IMR-90 (cell line): Measurements from ENCODE around the gene GATD1. TPM values are rescaled to one million over a fixed set of nuclear protein-coding genes. Genes with fewer than 3 reads are reported as not detected.
A peak's percentile ranks its signal among the peaks of the same experiment; 100 is the strongest.

Experiments
- ATAC-seq: fragments of 200-7000 bp; cut with Tn5 transposase; 2 replicates; pipeline ENCODE4 v1.9.1; 2020; ENCODE audit warnings: low read depth, mild to moderate bottlenecking, moderate library complexity
- BruUV-seq: library from RNA; stranded (reverse); fragments of 400-500 nt; replicated peaks from 2 replicates; lab custom pipeline; 2021; lab: Mats Ljungman, UMichigan
- CTCF ChIA-PET: fragments of 300-600 bp; formaldehyde crosslinking; extraction: SDS; loops from one replicate; lab custom pipeline; 2021; ENCODE audit warnings: antibody characterized with exemption; lab: Yijun Ruan, JAX
- POLR2A ChIA-PET: fragments of 300-600 bp; sonication (Branson Sonifier 250); formaldehyde crosslinking; loops from one replicate; lab custom pipeline; 2022; ENCODE audit warnings: antibody characterized with exemption; ENCODE audit not compliant: unreplicated experiment; lab: Charles Lee
- DNase-seq: peaks from one replicate; pipeline ENCODE4 v3.0.0; 2013
- H2AFZ ChIP-seq: replicated peaks from 2 replicates; pipeline ENCODE3; 2013; ENCODE audit warnings: low read length, mild to moderate bottlenecking; ENCODE audit not compliant: poor library complexity
- H2AK5ac ChIP-seq: 2 replicates; pipeline ENCODE4 v1.6.1; 2013; ENCODE audit warnings: low read depth, low read length, inconsistent platforms
- H2AK9ac ChIP-seq: replicated peaks from 2 replicates; pipeline ENCODE3; 2013; ENCODE audit warnings: mild to moderate bottlenecking, low read depth, low read length, moderate library complexity; ENCODE audit not compliant: poor library complexity
- H2BK120ac ChIP-seq: 2 replicates; pipeline ENCODE4 v1.6.1; 2013; ENCODE audit warnings: low read depth, low read length, inconsistent platforms
- H2BK15ac ChIP-seq: 3 replicates; pipeline ENCODE4 v1.6.1; 2013; ENCODE audit warnings: low read depth, low read length, inconsistent platforms
- H2BK20ac ChIP-seq: 2 replicates; pipeline ENCODE4 v1.6.1; 2013; ENCODE audit warnings: low read depth, mild to moderate bottlenecking, inconsistent platforms, low read length, moderate library complexity
- H2BK5ac ChIP-seq: 2 replicates; pipeline ENCODE4 v1.6.1; 2013; ENCODE audit warnings: mild to moderate bottlenecking, low read depth, low read length, inconsistent platforms; ENCODE audit not compliant: poor library complexity, severe bottlenecking
- H3K14ac ChIP-seq: replicated peaks from 2 replicates; pipeline ENCODE4 v1.6.1; 2013; ENCODE audit warnings: low read depth, low read length, inconsistent platforms
- H3K18ac ChIP-seq: 2 replicates; pipeline ENCODE4 v1.6.1; 2013; ENCODE audit warnings: low read depth, low read length, control low read depth
- H3K23ac ChIP-seq: 2 replicates; pipeline ENCODE4 v1.6.1; 2013; ENCODE audit warnings: low read depth, low read length, inconsistent platforms
- H3K27ac ChIP-seq: 2 replicates; pipeline ENCODE4 v1.5.1; 2013; ENCODE audit warnings: mild to moderate bottlenecking, control low read depth, low read length; ENCODE audit not compliant: insufficient read depth
- H3K27me3 ChIP-seq: 2 replicates; pipeline ENCODE4 v1.6.1; 2013; ENCODE audit warnings: low read length; ENCODE audit not compliant: control insufficient read depth, insufficient read depth
- H3K36me3 ChIP-seq: 2 replicates; pipeline ENCODE4 v1.6.1; 2013; ENCODE audit warnings: low read length, mixed read lengths; ENCODE audit not compliant: control insufficient read depth, insufficient read depth
- H3K4ac ChIP-seq: 2 replicates; pipeline ENCODE4 v1.6.1; 2013; ENCODE audit warnings: low read depth, low read length, inconsistent platforms
- H3K4me1 ChIP-seq: 2 replicates; pipeline ENCODE4 v1.6.1; 2013; ENCODE audit warnings: low read length, mixed read lengths; ENCODE audit not compliant: control insufficient read depth, insufficient read depth
- H3K4me2 ChIP-seq: 2 replicates; pipeline ENCODE4 v1.6.1; 2013; ENCODE audit warnings: low read depth, mild to moderate bottlenecking, control low read depth, low read length, moderate library complexity
- H3K4me3 ChIP-seq: 2 replicates; pipeline ENCODE4 v1.5.1; 2013; ENCODE audit warnings: low read depth, mild to moderate bottlenecking, control low read depth, low read length, moderate library complexity; ENCODE audit not compliant: insufficient read depth
- H3K56ac ChIP-seq: 2 replicates; pipeline ENCODE4 v1.6.1; 2013; ENCODE audit warnings: low read length, inconsistent platforms; ENCODE audit not compliant: insufficient read depth; ENCODE audit errors: extremely low read depth
- H3K79me1 ChIP-seq, 2 experiments: 2 replicates each; pipeline ENCODE4 v1.6.1; 2013; ENCODE audit warnings: low read length in 2 of 2, inconsistent platforms in 1 of 2, low read depth in 1 of 2
- H3K9ac ChIP-seq: 2 replicates; pipeline ENCODE4 v1.6.1; 2013; ENCODE audit warnings: low read depth, low read length, control low read depth
- H3K9me1 ChIP-seq: 2 replicates; pipeline ENCODE4 v1.6.1; 2013; ENCODE audit warnings: low read length, inconsistent platforms; ENCODE audit not compliant: insufficient read depth
- H3K9me3 ChIP-seq: 2 replicates; pipeline ENCODE4 v1.6.1; 2013; ENCODE audit warnings: low read length; ENCODE audit not compliant: control insufficient read depth, insufficient read depth
- H4K20me1 ChIP-seq: 2 replicates; pipeline ENCODE4 v1.6.1; 2013; ENCODE audit warnings: low read length, inconsistent platforms; ENCODE audit not compliant: insufficient read depth
- H4K5ac ChIP-seq: 2 replicates; pipeline ENCODE4 v1.6.1; 2013; ENCODE audit warnings: mild to moderate bottlenecking, low read depth, low read length, control low read depth
- H4K8ac ChIP-seq, 2 experiments: 2 replicates each; pipeline ENCODE4 v1.6.1; 2013; ENCODE audit warnings: low read depth in 2 of 2, low read length in 2 of 2, control low read depth in 1 of 2, inconsistent platforms in 1 of 2
- H4K91ac ChIP-seq: 2 replicates; pipeline ENCODE4 v1.6.1; 2013; ENCODE audit warnings: low read depth, low read length, inconsistent platforms; ENCODE audit not compliant: insufficient read depth
- BHLHE40 ChIP-seq: fragments of 150-350 bp; IDR thresholded peaks from 2 replicates; pipeline ENCODE4 v1.6.1; 2016; ENCODE audit warnings: mild to moderate bottlenecking, low read depth, low read length
- CEBPB ChIP-seq: IDR thresholded peaks from 2 replicates; pipeline ENCODE4 v1.6.1; 2012; ENCODE audit warnings: low read depth, low read length, improper control_type of control experiment
- CHD1 ChIP-seq: IDR thresholded peaks from 2 replicates; pipeline ENCODE4 v1.6.1; 2012; ENCODE audit warnings: low read depth, low read length, improper control_type of control experiment
- CTCF ChIP-seq: conservative IDR thresholded peaks from 2 replicates; pipeline ENCODE4 v1.5.1; 2012; ENCODE audit warnings: mild to moderate bottlenecking, low read depth, low read length, improper control_type of control experiment
- ELK1 ChIP-seq: fragments of 150-350 bp; IDR thresholded peaks from 2 replicates; pipeline ENCODE4 v1.6.1; 2016; ENCODE audit warnings: low read depth, mild to moderate bottlenecking, low read length, moderate library complexity, borderline replicate concordance
- FOS ChIP-seq: fragments of 150-350 bp; IDR thresholded peaks from 2 replicates; pipeline ENCODE4 v1.6.1; 2016; ENCODE audit warnings: low read depth, low read length
- MAFK ChIP-seq: IDR thresholded peaks from 2 replicates; pipeline ENCODE4 v1.6.1; 2012; ENCODE audit warnings: low read depth, low read length, improper control_type of control experiment
- NFE2L2 ChIP-seq: fragments of 150-350 bp; IDR thresholded peaks from 2 replicates; pipeline ENCODE4 v1.6.1; 2016; ENCODE audit warnings: low read depth, mild to moderate bottlenecking, low read length
- POLR2A ChIP-seq: IDR thresholded peaks from 2 replicates; pipeline ENCODE4 v1.6.1; 2012; ENCODE audit warnings: mild to moderate bottlenecking, low read depth, low read length
- RAD21 ChIP-seq: IDR thresholded peaks from 2 replicates; pipeline ENCODE4 v1.6.1; 2012; ENCODE audit warnings: low read length, improper control_type of control experiment
- RFX5 ChIP-seq: IDR thresholded peaks from 2 replicates; pipeline ENCODE4 v1.8.0; 2012; ENCODE audit warnings: low read depth, mild to moderate bottlenecking, low read length, moderate library complexity
- WGBS, 2 experiments: methylation state at CpG; one replicate each; pipeline versions ENCODE4 v1.1.5 to v1.1.7; 2013; ENCODE audit warnings: missing lambda C conversion rate in 2 of 2; ENCODE audit not compliant: insufficient read length in 1 of 2; ENCODE audit errors: extremely low coverage in 2 of 2; 5-methylcytosine and 5-hydroxymethylcytosine counted together
- dilution Hi-C: fragments of 300-500 bp; cut with HindIII; formaldehyde crosslinking; loops from one replicate; pipeline ENCODE4 v1.14.3; 2018; ENCODE audit warnings: low sequenced_read_pairs; ENCODE audit not compliant: unreplicated experiment
- in situ Hi-C: fragments of 300-500 bp; cut with MboI; formaldehyde crosslinking; loops from 3 replicates; pipeline ENCODE4 v1.14.3; 2019; ENCODE audit warnings: low sequenced_read_pairs, inconsistent platforms, mixed read lengths
- intact Hi-C: fragments of 100-400 bp; cut with micrococcal nuclease; formaldehyde crosslinking; loops from 2 replicates; pipeline ENCODE4 v1.10.0; 2022
- polyA plus RNA-seq, 3 experiments: library from polyadenylated mRNA; depleted of rRNA; stranded (reverse); fragments of >200 nt; gene quantifications; 2 replicates each; pipeline ENCODE4 v1.2.3, GENCODE V29; 2012; ENCODE audit warnings: low replicate concordance in 1 of 3
- total RNA-seq: library from RNA; depleted of rRNA; stranded (reverse); fragments of >200 nt; gene quantifications from 2 replicates; pipeline ENCODE4 v1.2.3, GENCODE V29; 2012

GATD1 gene
- total and polyA plus RNA-seq, 2 of the 4 experiments (the other 2 are of a cell fraction): 3.0 to 52.5 TPM

- TF ChIP-seq CTCF: no peak
Observed at GRCh38 chr11:777288-778255, at the start of gene GATD1 (continued).

- Histone ChIP-seq H3K18ac (no peak overlapping the region), H3K9me3 (no peaks in the 10 kb centered on the region), H2AK9ac (peak overlapping the region; percentile 50), H3K23ac (no peak overlapping the region), H4K8ac (no peak overlapping the region), H3K4ac (no peak overlapping the region), H2BK120ac (no peak overlapping the region), H2BK5ac (no peak overlapping the region), H2AFZ (peak overlapping the region; percentile 81), H3K9ac (no peak overlapping the region), H2BK15ac (no peak overlapping the region), H3K4me2 (0 out of 2 replicates have a peak overlapping the region, but pooled peaks have one; percentile 17), H4K91ac (no peak overlapping the region), H3K79me1 (peaks cover 6 to 11% of the 10 kb centered on the region in 2 experiments), H3K4me3 (no peak overlapping the region), H3K9me1 (peaks cover 2% of the 10 kb centered on the region; the same call in 1 of the 2 replicates), H4K20me1 (peaks cover 29% of the 10 kb centered on the region), H3K56ac (no peak overlapping the region), H3K27me3 (peaks cover 6% of the 10 kb centered on the region; the same call in 1 of the 2 replicates), H2AK5ac (no peak overlapping the region), H3K4me1 (peaks cover 20% of the 10 kb centered on the region), H4K5ac (no peak overlapping the region), H3K36me3 (peaks cover 28% of the 10 kb centered on the region), H2BK20ac (no peak overlapping the region), H3K27ac (no peak overlapping the region), H3K14ac (no peak overlapping the region)
- WGBS, 2 experiments: 9% methylated on average over 12 of the region's 22 CpGs; no CpG with 5 or more reads in 1 of the 2 experiments
- in situ Hi-C loops (no loop called here), dilution Hi-C loops (no loop called here), intact Hi-C loops (no loop called here)
- no TSS peak for BruUV-seq
- ChIA-PET POLR2A (no interaction called here), CTCF (no interaction called here)
- no peak for DNase-seq
- no peak for ATAC-seq
- TF ChIP-seq BHLHE40: no peak
- no peak for TF ChIP-seq CTCF
- no peak for TF ChIP-seq RFX5
- TF ChIP-seq MAFK: no peak
- TF ChIP-seq NFE2L2: no peak
- no peak for TF ChIP-seq POLR2A
- TF ChIP-seq ELK1: no peak
- no peak for TF ChIP-seq CHD1
- TF ChIP-seq FOS: no peak
- TF ChIP-seq RAD21: no peak
- no peak for TF ChIP-seq CEBPB
Observed at GRCh38 chr11:826836-827145, 49.5 kb upstream of the GATD1 start.
